H1 (cell line): Measurements from ENCODE around the gene VWA2. TPM values are rescaled to one million over a fixed set of nuclear protein-coding genes. Genes with fewer than 3 reads are reported as not detected.

Experiments used
- SIN3A ChIP-seq, 2 experiments: IDR thresholded peaks in 1 of 2; conservative IDR thresholded peaks in 1 of 2; 2 replicates each; pipeline ENCODE4 v1.6.1; 2011 to 2012; ENCODE audit warnings: low read length in 2 of 2, improper control_type of control experiment in 1 of 2, low read depth in 1 of 2, mild to moderate bottlenecking in 1 of 2
- SIX5 ChIP-seq: IDR thresholded peaks from 2 replicates; pipeline ENCODE4 v1.6.1; 2011; ENCODE audit warnings: mild to moderate bottlenecking, low read depth, low read length
- SRF ChIP-seq: IDR thresholded peaks from 2 replicates; pipeline ENCODE4 v1.6.1; 2011; ENCODE audit warnings: mild to moderate bottlenecking, low read depth, low read length, moderate library complexity
- polyA plus RNA-seq, 7 experiments: library from polyadenylated mRNA; depleted of rRNA in 3 of 7; stranded (reverse) in 5 of 7; unstranded in 2 of 7; fragments of >200 nt in 5 of 7; fragments of 200-250 nt in 2 of 7; gene quantifications; 1 replicate in 5 of 7; 2 replicates in 1 of 7; 4 replicates in 1 of 7; pipeline versions ENCODE4 v1.2.1 to v1.2.3, GENCODE V29; 2011 to 2013; ENCODE audit warnings: missing spikeins in 2 of 7, mixed read lengths in 2 of 7
- total RNA-seq: library from RNA; stranded (reverse); fragmentation: NEBNext Ultra II Directional; extraction: Animal tissue kit (Norgen Biotek cat#: 25700); gene quantifications from 2 replicates; pipeline ENCODE4 v1.2.1, GENCODE V29; 2021

Gene VWA2
- total and polyA plus RNA-seq, 2 of the 8 experiments (the other 6 are each of a cell fraction or from before 2014, with no cell fraction given): 2.8 to 2.9 TPM

GRCh38 chr10:114233482-114233881 is 5.6 kb upstream of the VWA2 start (continued):
- no peak for TF ChIP-seq SIX5
- no peak for TF ChIP-seq SIN3A (conservative IDR thresholded peaks at IDR 0.05 in 1 of 2, IDR thresholded peaks at IDR 0.05 in 1 of 2; ENCODE audit: low read depth in 1 of 2, low read length in 2 of 2)
- TF ChIP-seq SRF: no peak
